ENCODE results near the gene POU3F1.

DNA sequence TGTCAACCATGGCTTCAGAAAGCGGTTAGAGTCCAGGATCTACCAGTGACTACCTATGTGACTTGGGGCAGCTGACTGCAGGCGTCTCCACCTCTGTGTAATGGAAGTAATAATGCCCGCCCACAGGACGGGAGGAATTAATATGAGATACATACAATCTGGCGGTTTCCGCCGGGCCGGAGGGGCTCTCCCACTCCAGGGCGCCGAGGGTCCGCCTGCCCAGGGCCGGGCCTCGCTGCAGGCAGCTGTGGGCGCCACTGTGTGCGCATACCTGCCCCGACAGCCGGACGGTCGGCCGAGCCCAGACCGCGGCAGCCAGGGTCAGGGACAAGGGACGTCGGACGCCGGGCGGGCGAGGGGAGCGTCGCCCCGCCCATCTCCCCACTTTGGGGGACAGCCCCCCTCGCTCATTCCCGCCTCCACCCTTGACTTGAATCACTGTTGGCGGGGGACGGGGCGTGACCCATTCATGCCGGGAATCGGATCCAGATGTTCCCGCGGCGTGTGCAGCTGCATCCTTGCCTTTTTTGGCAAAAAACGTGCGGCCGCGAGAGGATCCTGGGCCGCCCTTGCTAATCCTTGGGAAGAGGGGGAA is 50.7 kb downstream of the POU3F1 start:
- TF ChIP-seq, protein P1, sequence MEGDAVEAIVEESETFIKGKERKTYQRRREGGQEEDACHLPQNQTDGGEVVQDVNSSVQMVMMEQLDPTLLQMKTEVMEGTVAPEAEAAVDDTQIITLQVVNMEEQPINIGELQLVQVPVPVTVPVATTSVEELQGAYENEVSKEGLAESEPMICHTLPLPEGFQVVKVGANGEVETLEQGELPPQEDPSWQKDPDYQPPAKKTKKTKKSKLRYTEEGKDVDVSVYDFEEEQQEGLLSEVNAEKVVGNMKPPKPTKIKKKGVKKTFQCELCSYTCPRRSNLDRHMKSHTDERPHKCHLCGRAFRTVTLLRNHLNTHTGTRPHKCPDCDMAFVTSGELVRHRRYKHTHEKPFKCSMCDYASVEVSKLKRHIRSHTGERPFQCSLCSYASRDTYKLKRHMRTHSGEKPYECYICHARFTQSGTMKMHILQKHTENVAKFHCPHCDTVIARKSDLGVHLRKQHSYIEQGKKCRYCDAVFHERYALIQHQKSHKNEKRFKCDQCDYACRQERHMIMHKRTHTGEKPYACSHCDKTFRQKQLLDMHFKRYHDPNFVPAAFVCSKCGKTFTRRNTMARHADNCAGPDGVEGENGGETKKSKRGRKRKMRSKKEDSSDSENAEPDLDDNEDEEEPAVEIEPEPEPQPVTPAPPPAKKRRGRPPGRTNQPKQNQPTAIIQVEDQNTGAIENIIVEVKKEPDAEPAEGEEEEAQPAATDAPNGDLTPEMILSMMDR (IDR thresholded peaks at IDR 0.05): no peak
- no peak for TF ChIP-seq POLR2A (IDR thresholded peaks at IDR 0.05)

All from Peyer's patch (tissue), 4 donors.